Epithelial cell of prostate (primary cell): Measurements from ENCODE around the gene NHS.
"Not testable (repeated sequence)": the region's sequence is repeated elsewhere in the genome, so short reads cannot be mapped to it uniquely, and the experiment has no call there.

Experiments used
- DNase-seq: peaks from one replicate; pipeline ENCODE4 v3.0.0-alpha.2; 2011; ENCODE audit warnings: low read depth, low spot score
- H3K27ac ChIP-seq: fragments of 450-650 bp; 2 replicates; pipeline ENCODE4 v1.5.1; 2017; ENCODE audit warnings: mild to moderate bottlenecking

Gene NHS

GRCh38 chrX:17567821-17568220 is 192.8 kb downstream of the NHS start:
- H3K27ac ChIP-seq: no peak overlapping the region
- no peak for DNase-seq

DNA sequence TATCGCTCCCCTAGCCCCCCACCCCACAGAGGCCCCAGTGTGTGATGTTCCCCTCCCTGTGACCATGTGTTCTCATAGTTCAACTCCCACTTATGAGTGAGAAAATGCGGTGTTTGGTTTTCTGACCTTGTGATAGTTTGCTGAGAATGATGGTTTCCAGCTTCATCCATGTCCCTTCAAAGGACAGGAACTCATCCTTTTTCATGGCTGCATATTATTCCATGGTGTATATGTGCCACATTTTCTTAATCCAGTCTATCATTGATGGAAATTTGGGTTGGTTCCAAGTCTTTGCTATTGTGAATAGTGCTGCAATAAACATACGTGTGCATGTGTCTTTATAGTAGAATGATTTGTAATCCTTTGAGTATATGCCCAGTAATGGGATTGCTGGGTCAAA is 193.8 kb downstream of the NHS start:
- H3K27ac ChIP-seq, DNase-seq: not testable (repeated sequence)

GRCh38 chrX:17579026-17579425 is 204.0 kb downstream of the NHS start:
- H3K27ac ChIP-seq: no peak overlapping the region
- DNase-seq: no peak

DNA sequence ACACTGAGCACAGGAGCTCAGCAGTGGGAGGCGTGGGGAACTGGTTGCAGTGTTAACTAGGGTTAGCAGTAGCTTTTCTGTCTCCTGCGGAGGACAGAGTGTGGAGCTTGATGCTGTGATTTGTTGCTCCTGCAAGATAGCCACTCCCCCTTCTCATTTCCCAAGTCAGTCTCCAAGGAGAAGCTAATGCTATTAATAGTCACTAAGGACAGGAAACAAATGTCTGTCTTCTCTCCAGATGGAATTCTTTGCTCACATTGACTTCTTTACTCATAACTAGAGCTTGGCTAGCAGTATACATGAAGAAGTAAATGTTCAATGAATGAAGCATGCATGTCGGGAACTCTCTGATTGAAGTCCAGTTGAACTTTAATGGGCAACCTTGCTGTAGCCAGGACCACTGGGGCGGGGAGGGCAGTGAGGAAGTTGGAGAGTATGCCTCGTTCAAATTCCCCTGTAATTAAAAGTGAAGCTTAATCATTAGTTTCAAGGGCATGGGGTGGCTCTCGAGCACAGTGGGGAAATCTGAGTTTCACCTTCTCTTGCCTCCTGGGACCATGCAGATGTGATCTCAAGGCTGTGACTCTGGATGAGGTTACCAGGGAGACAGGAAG is 205.6 kb downstream of the NHS start:
- DNase-seq: no peak
- no peak overlapping the region for H3K27ac ChIP-seq

DNA sequence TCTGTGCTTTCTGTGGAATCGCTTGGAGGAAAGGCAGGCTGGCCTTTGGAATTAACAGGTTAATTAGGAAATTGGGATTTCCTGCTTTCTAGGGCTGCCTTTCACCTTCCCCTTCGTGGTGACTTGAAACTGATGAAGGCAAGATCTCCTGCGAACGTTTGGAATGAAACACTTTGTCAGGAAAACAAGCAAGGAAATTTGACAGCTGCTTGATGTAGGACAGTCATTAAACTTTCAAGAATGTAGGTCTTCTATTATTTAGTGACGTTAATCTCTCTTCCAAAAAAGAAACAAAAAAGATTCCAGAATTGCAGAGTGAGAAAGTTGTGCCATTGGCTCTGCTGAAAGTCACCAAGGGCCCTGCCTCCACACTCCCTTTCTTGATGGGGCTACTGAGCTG is 206.6 kb downstream of the NHS start:
- no peak overlapping the region for H3K27ac ChIP-seq
- no peak for DNase-seq

GRCh38 chrX:17584248-17584681 is 209.3 kb downstream of the NHS start:
- no peak for DNase-seq
- no peak overlapping the region for H3K27ac ChIP-seq

- H3K27ac ChIP-seq: no peak overlapping the region
- no peak for DNase-seq
Observed at GRCh38 chrX:17585006-17585405, 210.0 kb downstream of the NHS start.

- no peak overlapping the region for H3K27ac ChIP-seq
- no peak for DNase-seq
Observed at GRCh38 chrX:17587366-17587765, 212.4 kb downstream of the NHS start.

- DNase-seq: no peak
- H3K27ac ChIP-seq: no peak overlapping the region
Observed at GRCh38 chrX:17588303-17588702, 213.3 kb downstream of the NHS start.

DNA sequence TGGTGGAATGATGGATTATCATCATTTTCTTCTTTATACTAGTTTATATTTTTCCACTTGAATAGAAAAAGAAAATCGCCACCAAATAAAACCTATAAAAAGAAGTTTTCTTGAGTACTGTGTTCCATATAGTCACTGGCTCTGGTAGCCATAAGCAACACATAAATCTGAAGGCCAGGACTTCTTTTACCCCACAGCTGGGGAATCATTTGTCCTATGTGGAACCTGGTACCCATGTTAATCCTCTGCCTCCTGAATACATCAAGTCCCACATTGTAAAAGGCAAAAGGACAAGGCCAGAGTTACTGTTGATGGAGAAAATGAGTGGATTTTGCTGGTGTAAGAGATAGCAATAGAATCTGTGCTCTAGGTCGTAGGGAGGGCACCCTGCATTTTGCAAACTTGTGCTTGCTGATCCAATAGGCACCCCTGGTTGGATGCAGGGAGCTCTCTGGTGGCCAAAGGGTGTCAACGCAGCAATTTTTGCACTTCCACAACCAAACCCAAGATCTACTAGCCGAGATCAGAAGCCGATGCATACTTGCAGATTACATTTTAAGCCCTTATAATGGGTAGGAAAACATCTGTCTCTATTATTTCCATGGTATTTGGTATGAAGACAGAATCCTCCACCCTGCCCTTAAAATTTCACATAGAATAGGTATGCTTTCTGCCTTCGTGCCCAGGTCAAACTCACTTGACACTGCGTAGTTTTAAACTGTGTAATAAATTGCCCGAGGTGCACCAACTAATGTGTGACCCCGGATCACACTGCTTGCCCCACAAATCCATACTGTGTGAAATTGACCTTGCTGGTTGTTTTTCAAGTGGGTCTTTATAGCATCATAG is 216.1 kb downstream of the NHS start:
- peak overlapping the region; percentile 56 for H3K27ac ChIP-seq
- DNase-seq: no peak

DNA sequence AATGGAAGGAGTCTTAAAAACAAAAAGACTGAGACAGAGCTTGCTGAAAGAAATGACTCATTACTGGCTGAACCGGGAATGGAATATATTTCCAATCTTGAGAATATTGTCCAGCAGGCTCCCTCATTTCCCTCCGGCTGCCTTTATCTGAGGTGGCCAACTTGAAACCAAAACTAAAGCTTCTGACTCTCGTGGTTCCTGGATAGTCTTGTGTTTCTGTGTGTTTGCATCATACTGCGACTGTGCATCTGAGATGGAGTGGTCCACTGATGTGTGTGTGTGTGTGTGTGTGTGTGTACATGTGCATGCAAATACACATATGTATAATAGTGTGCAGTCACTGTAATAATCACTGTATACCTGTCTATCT is 216.7 kb downstream of the NHS start:
- no peak for DNase-seq
- peak overlapping the region; percentile 56 for H3K27ac ChIP-seq

DNA sequence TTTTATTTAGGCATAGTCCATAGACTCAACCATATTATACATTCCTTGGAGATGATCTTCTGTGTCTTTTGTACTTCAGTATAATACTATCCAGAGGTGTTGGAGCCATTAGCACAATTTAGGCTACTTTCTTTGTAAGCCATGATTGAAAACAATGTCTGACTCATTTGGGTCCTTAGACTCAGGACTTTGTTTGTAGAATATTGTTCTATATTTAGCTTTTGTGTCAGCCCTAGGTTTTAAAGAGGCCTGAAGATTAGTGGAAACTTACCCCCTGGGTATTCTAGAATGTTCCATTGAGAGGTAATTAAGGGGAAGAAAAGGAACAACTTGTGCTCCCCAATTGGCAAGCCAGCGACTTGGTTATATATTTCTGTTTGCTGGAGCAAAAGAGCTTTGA is 217.1 kb downstream of the NHS start:
- H3K27ac ChIP-seq: peak overlapping the region; percentile 56
- DNase-seq: no peak

- DNase-seq: no peak
- H3K27ac ChIP-seq: peak overlapping the region; percentile 75
Observed at GRCh38 chrX:17594693-17595092, 219.7 kb downstream of the NHS start.

DNA sequence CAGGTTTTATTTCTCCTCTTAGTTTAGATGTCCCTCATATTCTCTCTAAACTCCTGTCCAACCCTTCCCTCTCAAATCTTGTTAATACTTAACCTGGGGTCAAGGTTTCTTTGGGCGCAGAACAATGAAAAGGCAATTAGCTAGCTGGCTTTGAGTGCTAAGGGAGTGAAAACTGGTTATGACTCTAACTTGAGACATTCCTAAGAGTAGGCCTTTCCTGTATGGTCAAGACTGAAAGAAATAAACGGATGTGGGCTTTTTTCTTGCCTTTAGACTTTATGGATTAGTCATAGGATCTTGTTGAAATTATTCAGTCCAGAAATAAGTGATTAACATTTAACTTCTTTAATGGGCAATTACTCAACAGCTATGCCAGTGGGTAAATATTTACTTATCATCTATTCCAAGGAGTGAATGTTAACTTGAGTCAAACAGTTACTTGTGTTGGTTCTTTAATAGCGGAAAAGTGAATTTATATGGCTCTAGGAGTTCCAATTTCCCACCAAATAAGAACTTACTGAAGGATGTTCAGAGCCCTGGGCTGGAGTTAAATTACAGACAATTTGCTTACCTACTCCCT is 220.5 kb downstream of the NHS start:
- peak; percentile 46 for DNase-seq
- H3K27ac ChIP-seq: peak overlapping the region; percentile 75

DNA sequence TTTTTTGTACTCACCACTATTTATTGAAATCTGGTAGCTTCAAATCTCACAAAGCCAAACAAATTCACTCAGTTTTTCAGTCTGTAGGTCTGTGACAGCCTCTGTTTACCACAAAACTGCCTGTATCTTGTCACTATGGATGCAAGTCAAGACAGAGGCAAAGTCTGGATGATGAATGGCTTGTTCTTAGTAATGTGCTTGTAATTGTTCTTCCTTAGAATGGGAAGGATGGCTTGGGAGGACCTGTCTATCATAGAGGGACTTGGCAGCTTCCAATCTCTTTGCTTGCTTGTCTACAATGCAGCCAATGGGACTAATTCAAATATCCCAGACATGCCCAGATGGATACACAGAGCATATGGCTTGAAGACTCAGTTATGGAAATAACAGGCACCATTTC is 221.1 kb downstream of the NHS start:
- peak overlapping the region; percentile 75 for H3K27ac ChIP-seq
- no peak for DNase-seq

GRCh38 chrX:17596546-17597205 is 221.7 kb downstream of the NHS start:
- H3K27ac ChIP-seq: peak overlapping the region; percentile 75
- DNase-seq: no peak

DNA sequence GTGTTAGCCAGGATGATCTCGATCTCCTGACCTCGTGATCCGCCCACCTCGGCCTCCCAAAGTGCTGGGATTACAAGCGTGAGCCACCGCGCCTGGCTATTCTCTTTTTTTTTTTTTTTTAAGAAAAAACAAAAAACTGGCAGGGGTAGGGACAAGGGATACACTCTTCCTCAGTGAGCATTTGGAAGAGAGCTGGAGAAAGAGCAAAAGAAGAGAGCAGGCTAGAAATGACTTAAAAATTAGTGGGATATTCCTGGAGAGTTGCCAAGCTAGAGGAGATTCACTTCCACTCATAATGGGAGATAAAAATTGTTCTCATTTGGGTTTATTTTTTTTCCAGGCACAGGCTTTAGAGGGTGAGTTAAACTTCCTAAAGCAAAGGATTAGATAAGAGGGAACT is 222.3 kb downstream of the NHS start:
- DNase-seq: no peak
- H3K27ac ChIP-seq: no peak overlapping the region

GRCh38 chrX:17597836-17598439 is 222.9 kb downstream of the NHS start:
- DNase-seq: no peak
- H3K27ac ChIP-seq: no peak overlapping the region

DNA sequence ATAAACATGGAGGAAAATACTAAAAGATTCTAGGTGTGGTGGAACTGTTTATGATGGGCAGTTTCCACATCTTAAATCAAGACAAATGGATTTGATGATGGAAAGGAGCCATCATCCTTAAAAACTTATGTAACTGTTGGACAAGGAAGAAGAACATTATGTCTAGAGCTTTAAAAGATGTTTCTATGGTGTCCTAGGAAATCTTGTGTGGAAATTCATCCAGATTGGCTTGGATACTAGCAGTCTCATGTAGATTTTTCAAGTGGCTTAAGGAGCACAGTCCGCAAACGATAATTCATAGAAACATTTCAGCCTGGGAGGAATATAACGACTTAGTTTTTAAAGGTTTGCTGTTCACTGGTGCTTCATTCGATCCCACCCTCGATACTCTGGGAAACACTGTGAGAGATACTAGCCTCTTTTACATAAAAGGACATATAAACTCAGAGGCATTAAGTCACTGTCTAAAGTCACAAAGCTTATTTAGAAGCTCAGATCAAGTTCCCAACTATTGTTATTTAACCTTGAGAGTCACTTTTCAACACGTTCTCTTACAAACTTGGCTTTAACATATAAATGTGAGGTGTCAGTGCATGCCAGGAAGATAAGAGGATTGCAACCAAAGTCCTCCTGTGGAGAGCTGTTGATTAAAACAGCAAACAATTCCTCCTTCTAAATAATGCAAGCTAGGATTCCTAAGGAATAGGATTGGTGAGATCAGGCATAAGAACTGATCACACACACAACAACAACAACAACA is 226.6 kb downstream of the NHS start:
- no peak overlapping the region for H3K27ac ChIP-seq
- DNase-seq: no peak

DNA sequence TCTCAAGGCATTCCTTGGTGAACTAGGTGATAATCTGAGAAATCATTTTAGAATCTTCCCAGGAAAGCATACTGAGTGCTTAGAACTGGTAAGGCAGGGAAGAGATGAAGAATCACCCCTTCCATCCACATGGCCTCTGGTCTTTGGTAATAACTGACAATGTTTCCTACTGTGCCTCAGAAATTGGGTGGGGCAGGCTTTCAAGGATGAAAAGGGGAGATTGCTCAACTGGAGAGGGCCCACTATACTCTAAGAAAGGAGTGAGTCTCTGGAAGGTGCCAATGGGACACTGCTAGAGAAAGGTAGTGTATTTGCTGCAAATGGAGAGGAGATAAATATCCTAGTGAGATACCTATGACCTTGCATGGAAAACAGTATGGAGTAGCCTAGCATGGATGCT is 227.2 kb downstream of the NHS start:
- no peak overlapping the region for H3K27ac ChIP-seq

More for the DNA sequence above, 227.2 kb downstream of the NHS start:
- DNase-seq: no peak
